SU-DHL-6 (cell line): Measurements from ENCODE around the gene GUK1.

Experiments used
- H2AFZ ChIP-seq: fragments of 200-600 bp; sonication (generic); 2 replicates; pipeline ENCODE4 v1.6.1; 2014; ENCODE audit warnings: low read depth, mild to moderate bottlenecking, moderate library complexity, mixed read lengths, antibody characterized with exemption, low read length; ENCODE audit not compliant: severe bottlenecking
- H3F3A ChIP-seq: fragments of 200-600 bp; shearing (Covaris generic); 2 replicates; pipeline ENCODE4 v1.6.0; 2016; ENCODE audit warnings: antibody characterized with exemption, mild to moderate bottlenecking; ENCODE audit not compliant: insufficient read depth
- H3K27ac ChIP-seq: fragments of 200-600 bp; sonication (generic); 2 replicates; pipeline ENCODE4 v1.5.1; 2016; ENCODE audit warnings: low read depth, mild to moderate bottlenecking, low read length, moderate library complexity, mixed read lengths
- H3K27me3 ChIP-seq: fragments of 200-600 bp; sonication (generic), shearing (Covaris generic); 2 replicates; pipeline ENCODE4 v1.6.0; 2014; ENCODE audit warnings: mild to moderate bottlenecking, low read length
- H3K36me3 ChIP-seq: fragments of 200-600 bp; sonication (generic); 2 replicates; pipeline ENCODE4 v1.6.1; 2014; ENCODE audit warnings: mild to moderate bottlenecking, low read length, mixed read lengths
- H3K4me2 ChIP-seq: fragments of 300-600, 200-600 bp; shearing (Covaris generic), sonication (generic); 2 replicates; pipeline ENCODE4 v1.6.0; 2014; ENCODE audit warnings: low read length, low read depth, mild to moderate bottlenecking; ENCODE audit not compliant: poor library complexity, severe bottlenecking
- H3K4me3 ChIP-seq: fragments of 200-600 bp; sonication (generic); 2 replicates; pipeline ENCODE4 v1.5.1; 2014; ENCODE audit warnings: antibody characterized with exemption, low read length, mild to moderate bottlenecking, mixed read lengths; ENCODE audit not compliant: insufficient read depth, poor library complexity, severe bottlenecking
- H3K79me2 ChIP-seq: fragments of 200-600 bp; sonication (generic); 2 replicates; pipeline ENCODE4 v1.6.1; 2014; ENCODE audit warnings: mild to moderate bottlenecking, low read length, moderate library complexity; ENCODE audit not compliant: insufficient read depth
- H3K9ac ChIP-seq: fragments of 200-600 bp; sonication (generic); 2 replicates; pipeline ENCODE4 v1.7.0; 2014; ENCODE audit warnings: mild to moderate bottlenecking, low read length
- H3K9me2 ChIP-seq: fragments of 200-600 bp; sonication (generic); replicated peaks from 2 replicates; pipeline ENCODE4 v1.6.1; 2014; ENCODE audit warnings: low read length; ENCODE audit not compliant: insufficient read depth
- H3K9me3 ChIP-seq: fragments of 200-600 bp; sonication (generic); 2 replicates; pipeline ENCODE4 v1.6.1; 2014; ENCODE audit warnings: low read length, mixed read lengths; ENCODE audit not compliant: insufficient read depth
- H4K20me1 ChIP-seq: fragments of 200-600 bp; sonication (generic); 2 replicates; pipeline ENCODE4 v1.6.1; 2014; ENCODE audit warnings: low read depth, mild to moderate bottlenecking, antibody characterized with exemption, low read length, moderate library complexity, mixed read lengths
- EZH2phosphoT487 ChIP-seq: fragments of 200-600 bp; sonication (generic), shearing (Covaris generic); conservative IDR thresholded peaks from 2 replicates; pipeline ENCODE4 v1.6.1; 2018; ENCODE audit warnings: mild to moderate bottlenecking, antibody characterized with exemption, low read length, moderate library complexity, mixed read lengths
- TF ChIP-seq, protein P1 (sequence below): fragments of 200-600 bp; sonication (generic); IDR thresholded peaks from one replicate; pipeline ENCODE4 v1.5.1; 2017; ENCODE audit warnings: antibody characterized with exemption, mild to moderate bottlenecking, low read length, moderate library complexity; ENCODE audit not compliant: insufficient read depth, poor library complexity, severe bottlenecking

The GUK1 gene

DNA sequence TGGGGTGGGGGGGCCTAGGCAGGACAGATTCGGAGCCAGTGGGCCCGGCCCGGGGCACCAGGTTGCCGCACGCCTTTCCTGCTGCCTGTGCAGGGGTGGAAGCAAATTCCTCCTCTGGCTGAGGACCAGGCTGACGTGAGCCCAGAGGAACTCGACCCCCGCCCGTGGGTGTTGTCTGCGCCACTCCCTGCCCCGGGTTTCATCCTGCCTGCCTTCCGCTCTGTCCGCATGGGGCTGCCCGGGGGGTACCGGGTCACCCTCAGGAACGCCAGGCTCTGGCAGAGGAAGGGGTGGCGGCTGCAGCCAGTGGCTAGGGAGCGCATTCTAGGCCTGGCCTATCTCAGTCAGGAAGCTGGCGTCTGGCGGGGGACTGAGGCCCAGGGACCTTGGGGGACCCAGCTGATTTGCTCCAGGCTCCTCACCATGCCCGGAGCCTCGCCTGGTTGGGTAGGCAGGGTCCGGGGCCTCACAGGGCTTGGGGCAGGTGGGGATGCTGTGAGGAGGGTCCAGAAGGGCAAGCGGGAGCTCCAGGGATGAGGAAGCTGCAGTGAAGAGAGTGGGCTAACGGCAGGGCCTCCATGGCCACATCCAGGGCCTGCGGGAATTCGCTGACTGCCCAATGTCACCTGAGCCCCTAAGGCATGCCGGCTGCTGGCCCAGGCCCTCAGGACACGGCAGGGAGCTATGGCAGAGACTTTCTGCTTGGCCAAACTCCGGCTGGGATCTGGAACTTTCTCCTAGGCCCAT is 23.1 kb downstream of the GUK1 start:
- no peaks in the 10 kb centered on the region for H3K79me2 ChIP-seq
- no peak overlapping the region for H3K4me2 ChIP-seq
- no peak overlapping the region for H2AFZ ChIP-seq
- H3K27ac ChIP-seq: no peak overlapping the region
- no peaks in the 10 kb centered on the region for H4K20me1 ChIP-seq
- TF ChIP-seq, protein P1, sequence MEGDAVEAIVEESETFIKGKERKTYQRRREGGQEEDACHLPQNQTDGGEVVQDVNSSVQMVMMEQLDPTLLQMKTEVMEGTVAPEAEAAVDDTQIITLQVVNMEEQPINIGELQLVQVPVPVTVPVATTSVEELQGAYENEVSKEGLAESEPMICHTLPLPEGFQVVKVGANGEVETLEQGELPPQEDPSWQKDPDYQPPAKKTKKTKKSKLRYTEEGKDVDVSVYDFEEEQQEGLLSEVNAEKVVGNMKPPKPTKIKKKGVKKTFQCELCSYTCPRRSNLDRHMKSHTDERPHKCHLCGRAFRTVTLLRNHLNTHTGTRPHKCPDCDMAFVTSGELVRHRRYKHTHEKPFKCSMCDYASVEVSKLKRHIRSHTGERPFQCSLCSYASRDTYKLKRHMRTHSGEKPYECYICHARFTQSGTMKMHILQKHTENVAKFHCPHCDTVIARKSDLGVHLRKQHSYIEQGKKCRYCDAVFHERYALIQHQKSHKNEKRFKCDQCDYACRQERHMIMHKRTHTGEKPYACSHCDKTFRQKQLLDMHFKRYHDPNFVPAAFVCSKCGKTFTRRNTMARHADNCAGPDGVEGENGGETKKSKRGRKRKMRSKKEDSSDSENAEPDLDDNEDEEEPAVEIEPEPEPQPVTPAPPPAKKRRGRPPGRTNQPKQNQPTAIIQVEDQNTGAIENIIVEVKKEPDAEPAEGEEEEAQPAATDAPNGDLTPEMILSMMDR: no peak
- TF ChIP-seq EZH2phosphoT487: no peak
- no peaks in the 10 kb centered on the region for H3K9me2 ChIP-seq
- H3K9me3 ChIP-seq: no peaks in the 10 kb centered on the region
- H3F3A ChIP-seq: no peaks in the 10 kb centered on the region
- no peak overlapping the region for H3K4me3 ChIP-seq
- H3K27me3 ChIP-seq: no peaks in the 10 kb centered on the region
- no peak overlapping the region for H3K9ac ChIP-seq
- H3K36me3 ChIP-seq: no peaks in the 10 kb centered on the region

DNA sequence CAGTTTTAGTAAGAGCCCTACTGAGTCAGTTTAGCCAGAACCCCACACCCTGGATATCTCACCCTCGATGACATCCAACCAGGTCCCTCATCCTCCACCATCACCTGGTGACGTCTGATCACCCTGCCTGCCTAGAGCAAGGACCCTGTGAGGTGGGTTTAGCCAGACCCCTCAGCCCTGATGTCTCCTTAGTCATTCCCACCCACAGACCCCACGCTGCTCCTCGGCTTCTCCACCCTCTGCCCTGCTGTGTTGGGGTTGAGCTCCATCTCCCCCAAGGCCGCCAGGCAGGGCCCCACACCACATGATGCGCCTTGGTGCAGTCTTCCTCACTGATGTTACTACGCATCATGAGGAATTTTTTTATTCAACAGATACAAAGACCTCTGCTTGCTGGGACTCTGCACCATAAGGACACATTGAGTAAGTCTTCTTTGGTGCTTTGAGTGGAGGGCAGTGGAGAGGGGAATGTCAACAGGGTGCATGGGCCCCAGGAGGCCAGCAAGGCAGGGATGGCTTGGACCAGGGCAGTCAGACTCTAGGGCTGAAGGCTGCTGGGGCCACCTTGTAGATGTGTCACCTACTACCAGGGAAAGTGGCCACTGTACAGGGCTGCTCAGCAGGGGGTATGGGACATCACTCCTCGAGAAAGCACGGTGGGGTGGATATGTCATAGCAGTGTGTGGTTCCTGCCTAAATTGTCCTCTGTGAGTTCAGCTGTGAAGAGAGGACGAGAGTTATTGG is 23.9 kb downstream of the GUK1 start:
- Histone ChIP-seq H3K4me2 (no peak overlapping the region), H3K36me3 (no peaks in the 10 kb centered on the region), H3K79me2 (no peaks in the 10 kb centered on the region), H3K9me3 (no peaks in the 10 kb centered on the region), H3K4me3 (no peak overlapping the region), H3F3A (no peaks in the 10 kb centered on the region), H3K9ac (no peak overlapping the region), H4K20me1 (no peaks in the 10 kb centered on the region), H2AFZ (no peak overlapping the region), H3K9me2 (no peaks in the 10 kb centered on the region), H3K27ac (no peak overlapping the region), H3K27me3 (no peaks in the 10 kb centered on the region)
- no peak for TF ChIP-seq EZH2phosphoT487
- TF ChIP-seq, protein P1: no peak

DNA sequence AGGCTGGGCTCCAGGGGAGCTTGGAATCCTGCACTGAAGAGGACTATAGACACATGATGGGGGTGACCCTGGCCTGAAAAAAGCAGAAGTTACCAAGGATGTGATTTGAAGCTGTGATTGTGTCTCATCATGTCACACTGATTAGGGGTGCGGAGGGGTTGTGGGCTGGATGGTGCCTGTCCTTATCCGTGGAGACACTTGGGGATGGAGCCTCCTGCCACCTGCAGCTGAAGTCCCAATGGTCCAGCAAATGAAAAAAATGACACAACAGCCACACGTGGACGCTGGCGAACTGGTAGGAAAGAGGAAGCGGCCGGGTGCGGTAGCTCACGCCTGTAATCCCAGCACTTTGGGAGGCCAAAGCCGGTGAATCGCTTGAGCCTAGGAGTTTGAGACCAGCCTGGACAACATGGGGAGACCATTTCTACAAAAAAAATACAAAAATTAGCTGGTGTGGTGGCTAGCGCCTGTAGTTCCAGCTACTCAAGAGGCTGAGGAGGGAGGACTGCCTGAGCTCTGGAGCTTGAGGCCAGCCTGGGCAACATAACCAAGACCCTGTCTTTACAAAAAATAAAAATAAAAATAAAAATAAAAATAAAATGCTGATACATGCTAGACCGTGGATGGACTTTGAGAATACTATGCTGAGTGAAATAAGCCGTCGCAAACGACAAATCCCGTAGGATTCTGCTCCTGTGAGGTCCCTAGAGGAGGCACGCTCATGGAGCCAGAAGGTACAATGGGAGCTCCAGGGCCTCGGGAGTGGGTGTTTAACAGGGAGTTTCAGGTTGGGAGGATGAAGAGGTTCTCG is 24.7 kb downstream of the GUK1 start:
- no peaks in the 10 kb centered on the region for H3K79me2 ChIP-seq
- H3K27me3 ChIP-seq: no peaks in the 10 kb centered on the region
- peak overlapping the region; percentile 50 for H3K27ac ChIP-seq
- H4K20me1 ChIP-seq: no peaks in the 10 kb centered on the region
- peak overlapping the region; percentile 97 for H3K4me2 ChIP-seq
- H3K9me2 ChIP-seq: no peaks in the 10 kb centered on the region
- H3K9ac ChIP-seq: peak overlapping the region; percentile 62
- no peaks in the 10 kb centered on the region for H3F3A ChIP-seq
- no peak for TF ChIP-seq EZH2phosphoT487
- TF ChIP-seq, protein P1: no peak
- H2AFZ ChIP-seq: peak overlapping the region; percentile 39
- H3K36me3 ChIP-seq: no peaks in the 10 kb centered on the region
- H3K9me3 ChIP-seq: no peaks in the 10 kb centered on the region
- H3K4me3 ChIP-seq: peak overlapping the region; percentile 64
